ENCODE results near the gene PTGR2. TPM values are rescaled to one million over a fixed set of nuclear protein-coding genes. Genes with fewer than 3 reads are reported as not detected.

Gene PTGR2
- total and polyA plus RNA-seq, 2 of the 8 experiments (the other 6 are each of a cell fraction or from before 2014, with no cell fraction given) = 6.0 to 17.5 TPM

GRCh38 chr14:73842201-73842600, 9.4 kb upstream of the PTGR2 start (continued):
- TF ChIP-seq CHD7 (IDR thresholded peaks at IDR 0.05; ENCODE audit: insufficient replicate concordance, low read length) (no peak), NANOG (IDR thresholded peaks at IDR 0.05; ENCODE audit: insufficient read depth, low read depth, low read length, poor library complexity, severe bottlenecking) (no peak)
